ENCODE measurements around the gene GYS1. TPM values are rescaled to one million over a fixed set of nuclear protein-coding genes. Genes with fewer than 3 reads are reported as not detected.

GYS1 gene
- total RNA-seq, 1 experiment from 2014 or later = 62.7 TPM

DNA sequence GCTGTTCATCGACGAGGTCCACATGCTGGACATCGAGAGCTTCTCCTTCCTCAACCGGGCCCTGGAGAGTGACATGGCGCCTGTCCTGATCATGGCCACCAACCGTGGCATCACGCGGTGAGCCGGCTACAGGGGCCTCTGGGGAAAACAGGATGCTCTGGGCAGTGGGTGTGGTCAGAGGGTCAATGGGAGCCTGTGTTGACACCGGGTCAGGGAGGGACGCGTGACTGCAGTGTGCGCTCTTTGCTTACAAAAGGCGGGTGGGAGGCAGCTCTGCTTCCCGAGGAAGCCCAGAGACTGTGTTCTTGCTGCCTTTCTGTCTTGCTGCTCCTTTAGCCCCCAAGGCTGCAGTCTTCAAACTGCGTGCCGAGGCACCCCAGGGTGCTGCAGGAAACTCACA, 18.1 kb upstream of the GYS1 start:
- Mint-ChIP-seq H3K27ac (ENCODE audit: unreplicated experiment) (no peak overlapping the region), H3K4me3 (ENCODE audit: unreplicated experiment) (no peak overlapping the region), H3K4me1 (ENCODE audit: low read depth, unreplicated experiment) (no peaks in the 10 kb centered on the region), H3K36me3 (ENCODE audit: insufficient read depth, unreplicated experiment) (peaks cover 44% of the 10 kb centered on the region), H3K9me3 (ENCODE audit: unreplicated experiment) (no peaks in the 10 kb centered on the region), H3K27me3 (ENCODE audit: insufficient read depth, unreplicated experiment) (no peaks in the 10 kb centered on the region)
- no peaks in the 10 kb centered on the region for H3K4me1 ChIP-seq
- DNase-seq = no peak
- TF ChIP-seq, protein P1, sequence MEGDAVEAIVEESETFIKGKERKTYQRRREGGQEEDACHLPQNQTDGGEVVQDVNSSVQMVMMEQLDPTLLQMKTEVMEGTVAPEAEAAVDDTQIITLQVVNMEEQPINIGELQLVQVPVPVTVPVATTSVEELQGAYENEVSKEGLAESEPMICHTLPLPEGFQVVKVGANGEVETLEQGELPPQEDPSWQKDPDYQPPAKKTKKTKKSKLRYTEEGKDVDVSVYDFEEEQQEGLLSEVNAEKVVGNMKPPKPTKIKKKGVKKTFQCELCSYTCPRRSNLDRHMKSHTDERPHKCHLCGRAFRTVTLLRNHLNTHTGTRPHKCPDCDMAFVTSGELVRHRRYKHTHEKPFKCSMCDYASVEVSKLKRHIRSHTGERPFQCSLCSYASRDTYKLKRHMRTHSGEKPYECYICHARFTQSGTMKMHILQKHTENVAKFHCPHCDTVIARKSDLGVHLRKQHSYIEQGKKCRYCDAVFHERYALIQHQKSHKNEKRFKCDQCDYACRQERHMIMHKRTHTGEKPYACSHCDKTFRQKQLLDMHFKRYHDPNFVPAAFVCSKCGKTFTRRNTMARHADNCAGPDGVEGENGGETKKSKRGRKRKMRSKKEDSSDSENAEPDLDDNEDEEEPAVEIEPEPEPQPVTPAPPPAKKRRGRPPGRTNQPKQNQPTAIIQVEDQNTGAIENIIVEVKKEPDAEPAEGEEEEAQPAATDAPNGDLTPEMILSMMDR (IDR thresholded peaks at IDR 0.05; ENCODE audit: insufficient read depth in 1 of 2, low read depth in 1 of 2, low read length in 1 of 2, severe bottlenecking in 1 of 2, unreplicated experiment in 1 of 2) = no peak
- ChIA-PET POLR2A (no interaction called here), CTCF (no interaction called here)
- BruUV-seq (replicated peaks) = no TSS peak
- no peaks in the 10 kb centered on the region for H3K9me3 ChIP-seq
- H3K36me3 ChIP-seq (ENCODE audit: control insufficient read depth, insufficient read depth, low read length) = peaks cover 3% of the 10 kb centered on the region; the same call in 1 of the 2 replicates
- H3K27me3 ChIP-seq (replicated peaks; ENCODE audit: control insufficient read depth, insufficient read depth, low read length) = no peaks in the 10 kb centered on the region
- intact Hi-C loops (cut with micrococcal nuclease; ENCODE audit: unreplicated experiment) = no loop called here
- H3K4me3 ChIP-seq (ENCODE audit: low read depth, low read length) = no peak overlapping the region

DNA sequence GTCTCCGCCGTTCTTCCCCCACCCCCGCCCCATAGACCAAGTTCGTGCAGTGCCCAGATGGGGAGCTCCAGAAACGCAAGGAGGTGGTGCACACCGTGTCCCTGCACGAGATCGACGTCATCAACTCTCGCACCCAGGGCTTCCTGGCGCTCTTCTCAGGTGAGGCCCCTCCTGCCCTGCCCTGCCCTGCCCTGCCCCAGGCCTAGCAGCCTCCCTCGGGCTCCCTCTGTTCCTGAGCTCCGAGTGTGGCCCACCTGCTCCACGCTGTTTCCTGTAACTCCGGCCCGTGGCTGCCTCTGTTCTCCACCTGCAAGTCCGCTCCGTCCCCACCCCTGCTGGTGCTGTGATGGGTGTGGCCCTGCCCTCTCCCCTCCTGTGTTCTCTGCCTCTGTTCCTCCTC, 17.3 kb upstream of the GYS1 start:
- POLR2A ChIA-PET = no interaction called here
- Mint-ChIP-seq H3K9me3 (ENCODE audit: unreplicated experiment) (no peaks in the 10 kb centered on the region), H3K4me3 (ENCODE audit: unreplicated experiment) (no peak overlapping the region), H3K4me1 (ENCODE audit: low read depth, unreplicated experiment) (no peaks in the 10 kb centered on the region), H3K27ac (ENCODE audit: unreplicated experiment) (peak overlapping the region; percentile 12), H3K27me3 (ENCODE audit: insufficient read depth, unreplicated experiment) (no peaks in the 10 kb centered on the region), H3K36me3 (ENCODE audit: insufficient read depth, unreplicated experiment) (peaks cover 42% of the 10 kb centered on the region)
- H3K9me3 ChIP-seq = no peaks in the 10 kb centered on the region
- H3K27me3 ChIP-seq (replicated peaks; ENCODE audit: control insufficient read depth, insufficient read depth, low read length) = no peaks in the 10 kb centered on the region
- no TSS peak for BruUV-seq (replicated peaks)
- H3K36me3 ChIP-seq (ENCODE audit: control insufficient read depth, insufficient read depth, low read length) = peaks cover 3% of the 10 kb centered on the region; the same call in 1 of the 2 replicates
- no peak for DNase-seq
- intact Hi-C loops (cut with micrococcal nuclease; ENCODE audit: unreplicated experiment) = no loop called here
- no peak overlapping the region for H3K4me3 ChIP-seq (ENCODE audit: low read depth, low read length)
- H3K4me1 ChIP-seq = no peaks in the 10 kb centered on the region
- TF ChIP-seq, protein P1 (IDR thresholded peaks at IDR 0.05; ENCODE audit: insufficient read depth in 1 of 2, low read depth in 1 of 2, low read length in 1 of 2, severe bottlenecking in 1 of 2, unreplicated experiment in 1 of 2) = no peak
- CTCF ChIA-PET = interaction anchor here (0.6 kb wide), 1 partner anchor 1752 kb away, joined by 4 read pairs; no protein-coding TSS in a partner anchor

DNA sequence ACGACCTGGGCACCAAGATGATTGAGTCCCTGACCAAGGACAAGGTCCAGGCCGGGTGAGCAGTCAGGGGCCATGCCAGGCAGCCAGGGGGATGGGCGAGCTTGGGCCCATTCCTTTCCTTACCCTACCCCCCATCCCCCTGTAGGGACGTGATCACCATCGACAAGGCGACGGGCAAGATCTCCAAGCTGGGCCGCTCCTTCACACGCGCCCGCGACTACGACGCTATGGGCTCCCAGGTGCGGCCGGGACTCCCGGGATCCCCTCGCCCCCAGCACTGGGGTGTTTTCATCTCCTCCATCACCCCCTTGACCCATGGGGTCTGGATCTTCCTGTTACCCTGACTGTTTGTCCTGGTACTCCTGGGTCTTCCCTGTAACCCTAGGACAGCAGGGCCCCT, 16.7 kb upstream of the GYS1 start:
- no peaks in the 10 kb centered on the region for H3K4me1 ChIP-seq
- ChIA-PET CTCF (interaction anchor here (1.4 kb wide), 1 partner anchor 10 kb away, joined by 6 read pairs; no protein-coding TSS in a partner anchor), POLR2A (no interaction called here)
- H3K36me3 ChIP-seq (ENCODE audit: control insufficient read depth, insufficient read depth, low read length) = peaks cover 1% of the 10 kb centered on the region; the same call in 1 of the 2 replicates
- no TSS peak for BruUV-seq (replicated peaks)
- no peak overlapping the region for H3K4me3 ChIP-seq (ENCODE audit: low read depth, low read length)
- H3K4me1 Mint-ChIP-seq (ENCODE audit: low read depth, unreplicated experiment) = no peaks in the 10 kb centered on the region
- no peak overlapping the region for H3K27ac Mint-ChIP-seq (ENCODE audit: unreplicated experiment)
- TF ChIP-seq, protein P1 (IDR thresholded peaks at IDR 0.05; ENCODE audit: insufficient read depth in 1 of 2, low read depth in 1 of 2, low read length in 1 of 2, severe bottlenecking in 1 of 2, unreplicated experiment in 1 of 2) = no peak
- no peak for DNase-seq
- H3K27me3 Mint-ChIP-seq (ENCODE audit: insufficient read depth, unreplicated experiment) = no peaks in the 10 kb centered on the region
- peaks cover 44% of the 10 kb centered on the region for H3K36me3 Mint-ChIP-seq (ENCODE audit: insufficient read depth, unreplicated experiment)
- H3K9me3 Mint-ChIP-seq (ENCODE audit: unreplicated experiment) = no peaks in the 10 kb centered on the region
- no peaks in the 10 kb centered on the region for H3K27me3 ChIP-seq (replicated peaks; ENCODE audit: control insufficient read depth, insufficient read depth, low read length)
- intact Hi-C loops (cut with micrococcal nuclease; ENCODE audit: unreplicated experiment) = no loop called here
- H3K4me3 Mint-ChIP-seq (ENCODE audit: unreplicated experiment) = no peak overlapping the region
- H3K9me3 ChIP-seq = no peaks in the 10 kb centered on the region
